ENCODE measurements around the gene KCNK17.
"Not testable (repeated sequence)": the region's sequence is repeated elsewhere in the genome, so short reads cannot be mapped to it uniquely, and the experiment has no call there.

Gene KCNK17

GRCh38 chr6:39296745-39297640 lies 17.2 kb downstream of the KCNK17 start:
- H3K27me3 ChIP-seq (ENCODE audit: control insufficient read depth, insufficient read depth, low read length) = peaks cover 15% of the 10 kb centered on the region
- H3K36me3 ChIP-seq (ENCODE audit: insufficient read depth, low read length) = no peaks in the 10 kb centered on the region
- H3K4me3 ChIP-seq (ENCODE audit: low read length) = no peak overlapping the region
- H3K4me2 ChIP-seq (ENCODE audit: low read length) = no peak overlapping the region
- H3K4me1 ChIP-seq (ENCODE audit: control insufficient read depth, insufficient read depth, low read length) = no peaks in the 10 kb centered on the region
- H3K9ac ChIP-seq (ENCODE audit: low read depth, low read length) = no peak overlapping the region
- no peaks in the 10 kb centered on the region for H3K9me3 ChIP-seq (replicated peaks; ENCODE audit: low read length)

- H3K9me3 ChIP-seq (replicated peaks; ENCODE audit: low read length) = no peaks in the 10 kb centered on the region
- no peaks in the 10 kb centered on the region for H3K36me3 ChIP-seq (ENCODE audit: insufficient read depth, low read length)
- no peaks in the 10 kb centered on the region for H3K4me1 ChIP-seq (ENCODE audit: control insufficient read depth, insufficient read depth, low read length)
- H3K27me3 ChIP-seq (ENCODE audit: control insufficient read depth, insufficient read depth, low read length) = peaks cover 6% of the 10 kb centered on the region
- H3K4me3 ChIP-seq (ENCODE audit: low read length) = no peak overlapping the region
- no peak overlapping the region for H3K4me2 ChIP-seq (ENCODE audit: low read length)
- H3K9ac ChIP-seq (ENCODE audit: low read depth, low read length) = no peak overlapping the region
Measured at GRCh38 chr6:39295611-39296011, 18.6 kb downstream of the KCNK17 start.

GRCh38 chr6:39294899-39295298 lies 19.3 kb downstream of the KCNK17 start:
- Histone ChIP-seq H3K27me3 (ENCODE audit: control insufficient read depth, insufficient read depth, low read length) (peaks cover 6% of the 10 kb centered on the region), H3K36me3 (ENCODE audit: insufficient read depth, low read length) (no peaks in the 10 kb centered on the region), H3K4me2 (ENCODE audit: low read length) (no peak overlapping the region), H3K4me3 (ENCODE audit: low read length) (no peak overlapping the region), H3K9ac (ENCODE audit: low read depth, low read length) (no peak overlapping the region), H3K4me1 (ENCODE audit: control insufficient read depth, insufficient read depth, low read length) (no peaks in the 10 kb centered on the region), H3K9me3 (replicated peaks; ENCODE audit: low read length) (no peaks in the 10 kb centered on the region)

- Histone ChIP-seq H3K36me3 (ENCODE audit: insufficient read depth, low read length) (no peaks in the 10 kb centered on the region), H3K4me3 (ENCODE audit: low read length) (no peak overlapping the region), H3K4me2 (ENCODE audit: low read length) (no peak overlapping the region), H3K9me3 (replicated peaks; ENCODE audit: low read length) (no peaks in the 10 kb centered on the region), H3K27me3 (ENCODE audit: control insufficient read depth, insufficient read depth, low read length) (peaks cover 6% of the 10 kb centered on the region), H3K4me1 (ENCODE audit: control insufficient read depth, insufficient read depth, low read length) (no peaks in the 10 kb centered on the region), H3K9ac (ENCODE audit: low read depth, low read length) (no peak overlapping the region)
Measured at GRCh38 chr6:39294133-39294532, 20.1 kb downstream of the KCNK17 start.

GRCh38 chr6:39292637-39293036 lies 21.6 kb downstream of the KCNK17 start:
- Histone ChIP-seq H3K36me3 (ENCODE audit: insufficient read depth, low read length) (no peaks in the 10 kb centered on the region), H3K4me2 (ENCODE audit: low read length) (no peak overlapping the region), H3K27me3 (ENCODE audit: control insufficient read depth, insufficient read depth, low read length) (no peaks in the 10 kb centered on the region), H3K4me3 (ENCODE audit: low read length) (no peak overlapping the region), H3K9ac (ENCODE audit: low read depth, low read length) (no peak overlapping the region), H3K4me1 (ENCODE audit: control insufficient read depth, insufficient read depth, low read length) (no peaks in the 10 kb centered on the region), H3K9me3 (replicated peaks; ENCODE audit: low read length) (no peaks in the 10 kb centered on the region)

- no peaks in the 10 kb centered on the region for H3K9me3 ChIP-seq (replicated peaks; ENCODE audit: low read length)
- no peak overlapping the region for H3K4me2 ChIP-seq (ENCODE audit: low read length)
- no peak overlapping the region for H3K9ac ChIP-seq (ENCODE audit: low read depth, low read length)
- H3K4me3 ChIP-seq (ENCODE audit: low read length) = no peak overlapping the region
- no peaks in the 10 kb centered on the region for H3K4me1 ChIP-seq (ENCODE audit: control insufficient read depth, insufficient read depth, low read length)
- no peaks in the 10 kb centered on the region for H3K36me3 ChIP-seq (ENCODE audit: insufficient read depth, low read length)
- H3K27me3 ChIP-seq (ENCODE audit: control insufficient read depth, insufficient read depth, low read length) = no peaks in the 10 kb centered on the region
Measured at GRCh38 chr6:39289490-39289889, 24.7 kb downstream of the KCNK17 start.

GRCh38 chr6:39287601-39288000 lies 26.6 kb downstream of the KCNK17 start:
- Histone ChIP-seq H3K9ac (ENCODE audit: low read depth, low read length) (no peak overlapping the region), H3K4me1 (ENCODE audit: control insufficient read depth, insufficient read depth, low read length) (no peaks in the 10 kb centered on the region), H3K36me3 (ENCODE audit: insufficient read depth, low read length) (no peaks in the 10 kb centered on the region), H3K4me2 (ENCODE audit: low read length) (no peak overlapping the region), H3K4me3 (ENCODE audit: low read length) (no peak overlapping the region), H3K27me3 (ENCODE audit: control insufficient read depth, insufficient read depth, low read length) (no peaks in the 10 kb centered on the region), H3K9me3 (replicated peaks; ENCODE audit: low read length) (no peaks in the 10 kb centered on the region)

GRCh38 chr6:39286596-39286995 lies 27.6 kb downstream of the KCNK17 start:
- H3K4me2 ChIP-seq (ENCODE audit: low read length); H3K36me3 ChIP-seq (ENCODE audit: insufficient read depth, low read length); H3K4me3 ChIP-seq (ENCODE audit: low read length); H3K4me1 ChIP-seq (ENCODE audit: control insufficient read depth, insufficient read depth, low read length); H3K9me3 ChIP-seq (replicated peaks; ENCODE audit: low read length); H3K27me3 ChIP-seq (ENCODE audit: control insufficient read depth, insufficient read depth, low read length); H3K9ac ChIP-seq (ENCODE audit: low read depth, low read length): not testable (repeated sequence)

- Histone ChIP-seq H3K9me3 (replicated peaks; ENCODE audit: low read length) (no peaks in the 10 kb centered on the region), H3K27me3 (ENCODE audit: control insufficient read depth, insufficient read depth, low read length) (no peaks in the 10 kb centered on the region), H3K4me3 (ENCODE audit: low read length) (no peak overlapping the region), H3K36me3 (ENCODE audit: insufficient read depth, low read length) (no peaks in the 10 kb centered on the region), H3K9ac (ENCODE audit: low read depth, low read length) (no peak overlapping the region), H3K4me1 (ENCODE audit: control insufficient read depth, insufficient read depth, low read length) (no peaks in the 10 kb centered on the region), H3K4me2 (ENCODE audit: low read length) (no peak overlapping the region)
Measured at GRCh38 chr6:39282774-39283173, 31.4 kb downstream of the KCNK17 start.

GRCh38 chr6:39281312-39281980 lies 32.8 kb downstream of the KCNK17 start:
- Histone ChIP-seq H3K9me3 (replicated peaks; ENCODE audit: low read length) (no peaks in the 10 kb centered on the region), H3K4me3 (ENCODE audit: low read length) (no peak overlapping the region), H3K9ac (ENCODE audit: low read depth, low read length) (no peak overlapping the region), H3K4me2 (ENCODE audit: low read length) (no peak overlapping the region), H3K4me1 (ENCODE audit: control insufficient read depth, insufficient read depth, low read length) (no peaks in the 10 kb centered on the region), H3K36me3 (ENCODE audit: insufficient read depth, low read length) (no peaks in the 10 kb centered on the region), H3K27me3 (ENCODE audit: control insufficient read depth, insufficient read depth, low read length) (no peaks in the 10 kb centered on the region)

- Histone ChIP-seq H3K4me1 (ENCODE audit: control insufficient read depth, insufficient read depth, low read length) (no peaks in the 10 kb centered on the region), H3K36me3 (ENCODE audit: insufficient read depth, low read length) (no peaks in the 10 kb centered on the region), H3K4me3 (ENCODE audit: low read length) (no peak overlapping the region), H3K9ac (ENCODE audit: low read depth, low read length) (no peak overlapping the region), H3K9me3 (replicated peaks; ENCODE audit: low read length) (no peaks in the 10 kb centered on the region), H3K27me3 (ENCODE audit: control insufficient read depth, insufficient read depth, low read length) (no peaks in the 10 kb centered on the region), H3K4me2 (ENCODE audit: low read length) (no peak overlapping the region)
Measured at GRCh38 chr6:39280247-39280731, 33.9 kb downstream of the KCNK17 start.
